ENCODE data around the gene DEFB129.

DEFB129 gene

DNA sequence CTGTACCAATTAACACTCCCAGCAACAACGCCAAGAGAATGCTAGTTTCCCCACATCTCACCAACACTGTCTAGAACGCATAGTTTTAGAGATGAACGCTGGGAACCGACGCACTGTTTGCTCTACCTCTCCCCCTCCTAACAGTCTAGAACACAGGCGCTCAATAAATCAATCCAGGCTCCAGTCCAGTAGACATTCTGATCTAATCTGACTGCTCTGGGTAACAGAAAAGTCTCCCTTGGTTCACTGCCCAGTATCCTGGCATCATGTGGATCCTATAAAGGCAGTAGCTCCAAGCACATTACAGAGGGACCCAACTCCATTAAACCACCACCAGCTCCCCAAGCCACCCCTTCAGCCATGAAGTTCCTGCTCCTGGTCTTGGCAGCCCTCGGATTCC, 30.4 kb downstream of the DEFB129 start, which contains the start of gene DEFB132:
DEFB132 (plus strand) TSS at position 306 of the 400 bp plus-strand sequence; CDS start at position 361, 55 bp downstream.
- no peak for DNase-seq

GRCh38 chr20:258269-258858, 31.3 kb downstream of the DEFB129 start:
- DNase-seq: no peak

DNA sequence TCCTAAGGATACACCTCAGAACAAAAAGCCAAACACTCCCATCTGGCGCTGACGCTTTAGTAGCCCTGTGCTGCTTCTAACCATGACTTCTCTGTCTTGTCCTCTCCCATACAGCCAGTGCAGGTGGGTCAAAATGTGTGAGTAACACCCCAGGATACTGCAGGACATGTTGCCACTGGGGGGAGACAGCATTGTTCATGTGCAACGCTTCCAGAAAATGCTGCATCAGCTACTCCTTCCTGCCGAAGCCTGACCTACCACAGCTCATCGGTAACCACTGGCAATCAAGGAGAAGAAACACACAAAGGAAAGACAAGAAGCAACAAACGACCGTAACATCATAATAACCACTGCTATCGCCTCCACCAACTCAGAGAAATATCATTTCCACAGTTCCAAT, 31.9 kb downstream of the DEFB129 start:
- no peak for DNase-seq

- no peak for DNase-seq
Observed at GRCh38 chr20:259981-260380, 32.9 kb downstream of the DEFB129 start.

- no peak for DNase-seq
Observed at GRCh38 chr20:263701-264100, 36.6 kb downstream of the DEFB129 start.

DNA sequence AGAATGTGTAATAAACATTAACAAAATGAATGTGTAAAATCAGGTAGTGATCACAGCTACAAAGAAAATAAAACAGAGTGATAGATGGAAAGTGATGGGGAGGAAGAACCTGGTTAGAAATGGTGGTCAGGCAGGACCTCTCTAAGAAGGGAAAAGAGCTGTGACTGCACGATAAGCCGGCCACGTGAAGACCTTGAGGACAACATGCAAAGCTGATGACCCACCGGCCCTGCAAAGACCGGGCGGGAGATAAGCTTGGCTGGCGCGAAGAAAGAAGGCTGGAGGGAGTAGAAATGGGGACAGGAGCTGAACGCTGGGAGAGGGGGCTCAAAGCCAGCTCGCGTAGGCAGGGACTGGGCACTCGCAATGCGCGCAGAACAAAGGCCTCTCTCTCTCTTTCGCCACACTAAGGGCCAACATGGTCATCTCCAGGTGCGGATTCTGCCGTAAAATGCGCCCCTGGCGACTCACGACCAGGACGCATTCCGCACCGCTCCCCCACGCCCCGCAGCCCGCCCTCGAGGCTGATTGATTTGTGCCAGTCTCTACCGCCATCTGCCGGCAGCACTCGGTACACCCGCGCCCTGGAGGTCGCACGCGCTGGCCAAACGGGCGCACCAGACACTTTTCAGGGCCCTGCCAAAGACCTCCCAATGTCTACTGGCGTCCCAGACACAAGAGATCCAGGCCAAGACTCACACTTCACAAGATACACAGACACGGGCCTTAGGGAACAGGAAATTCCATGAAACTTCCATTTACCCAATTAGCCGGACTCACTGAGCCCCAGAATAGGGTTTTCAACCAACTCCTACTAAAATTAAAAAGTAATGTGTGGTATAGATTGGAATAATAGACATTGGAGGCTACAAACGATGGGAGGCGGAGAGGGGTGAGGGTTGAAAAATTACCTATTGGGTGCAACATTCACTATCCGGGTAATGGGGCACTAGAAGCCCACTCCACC, 39.8 kb downstream of the DEFB129 start:
- DNase-seq: peak; percentile 82

GRCh38 chr20:270517-270916, 43.5 kb downstream of the DEFB129 start:
- DNase-seq: no peak

- DNase-seq: no peak
Observed at GRCh38 chr20:271069-271468, 44.0 kb downstream of the DEFB129 start.

DNA sequence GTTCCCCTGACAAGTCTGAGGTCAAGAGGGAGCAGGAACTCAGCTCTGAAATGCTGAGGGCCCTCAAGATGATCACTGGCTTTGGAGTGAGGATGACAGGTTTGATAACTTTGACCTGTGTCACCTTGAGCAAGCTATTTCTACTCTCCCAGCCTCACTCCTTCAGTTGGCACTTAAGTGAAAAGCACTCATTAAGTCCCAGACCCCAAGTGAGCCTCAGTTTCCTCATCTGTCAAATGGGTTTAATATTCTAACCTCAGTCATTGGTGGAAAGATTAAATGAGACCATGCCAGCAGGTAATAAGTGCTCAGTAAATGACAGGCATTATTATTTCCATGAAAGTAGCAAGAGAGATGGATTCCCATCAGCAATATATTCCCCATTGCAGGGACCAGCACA, 44.5 kb downstream of the DEFB129 start:
- no peak for DNase-seq

DNA sequence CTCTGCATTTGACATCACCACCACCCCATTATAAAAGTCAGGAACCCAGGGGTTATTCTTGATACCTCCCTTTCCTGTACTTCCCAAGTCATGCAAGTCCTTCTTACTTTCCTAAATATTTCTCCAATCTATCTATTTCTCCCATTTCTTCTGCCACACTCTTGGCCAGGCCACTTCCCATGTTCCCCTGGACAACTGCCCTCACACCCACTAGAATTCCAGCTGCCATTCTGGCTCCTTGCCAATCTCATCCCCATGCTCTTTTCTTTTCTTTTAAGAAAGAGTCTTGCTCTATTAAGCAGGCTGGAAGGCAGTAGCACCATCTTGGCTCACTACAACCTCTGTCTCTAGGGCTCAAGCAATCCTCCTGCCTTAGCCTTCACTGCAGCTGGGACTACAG, 45.7 kb downstream of the DEFB129 start:
- DNase-seq: no peak

DNA sequence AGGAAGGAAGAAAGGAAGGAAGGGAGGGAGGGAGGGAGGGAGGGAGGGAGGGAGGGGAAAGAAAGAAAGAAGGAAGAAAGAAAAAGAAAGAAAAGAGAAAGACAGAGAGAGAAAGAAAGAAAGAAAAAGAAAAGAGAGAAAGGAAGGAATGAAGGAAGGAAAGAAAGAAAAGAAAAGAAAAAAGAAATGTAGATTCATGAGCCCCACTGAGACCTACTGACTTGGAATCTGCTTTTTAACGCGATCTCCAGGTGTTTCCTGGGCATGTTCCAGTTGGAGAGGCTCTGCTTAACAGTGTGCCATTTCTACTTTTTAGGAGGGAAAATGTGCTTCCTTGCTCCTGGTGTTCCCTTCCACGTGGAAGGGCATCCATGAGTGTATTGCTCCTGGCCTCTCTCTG, 46.8 kb downstream of the DEFB129 start:
- DNase-seq: no peak

DNA sequence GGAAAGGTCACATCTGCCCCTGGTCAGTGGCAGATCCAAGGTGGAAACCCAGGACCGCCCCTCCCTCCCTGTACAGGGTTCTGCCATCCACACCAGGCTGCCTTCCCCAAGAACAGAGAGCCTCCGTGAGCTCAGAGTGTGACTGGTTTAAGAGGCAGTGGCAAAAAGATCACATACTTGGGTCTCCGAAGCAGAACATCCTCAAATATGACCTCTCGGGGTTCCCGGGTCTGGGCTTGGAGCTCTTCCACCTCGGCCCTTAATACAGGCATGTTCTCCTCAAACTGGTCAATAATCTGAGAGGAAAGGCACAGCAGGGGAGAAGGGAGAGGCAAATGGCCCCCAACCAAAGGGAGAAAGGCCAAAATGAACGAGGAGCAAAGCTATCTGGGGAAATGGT, 48.7 kb downstream of the DEFB129 start:
- no peak for DNase-seq

GRCh38 chr20:276620-277495, 49.8 kb downstream of the DEFB129 start:
- no peak for DNase-seq

DNA sequence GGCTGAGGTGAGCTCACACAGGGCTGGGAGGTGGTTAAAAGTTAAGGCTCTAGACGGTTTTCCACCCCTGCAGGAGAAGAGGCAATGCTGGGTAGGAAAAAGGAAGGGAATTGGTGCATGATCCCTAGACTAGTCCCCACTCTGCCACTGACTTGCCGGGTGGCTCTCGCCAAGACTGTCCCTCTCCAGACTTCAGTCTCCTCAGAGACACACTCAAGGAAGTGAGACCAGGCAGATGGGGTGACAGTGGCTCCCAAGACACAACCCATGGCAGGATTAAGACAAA, 50.4 kb downstream of the DEFB129 start:
- DNase-seq: no peak

- DNase-seq: no peak
Observed at GRCh38 chr20:278181-278580, 51.1 kb downstream of the DEFB129 start.

GRCh38 chr20:278607-279571, 51.8 kb downstream of the DEFB129 start:
- no peak for DNase-seq
